Measurements from ENCODE around the gene NFIX.

DNA sequence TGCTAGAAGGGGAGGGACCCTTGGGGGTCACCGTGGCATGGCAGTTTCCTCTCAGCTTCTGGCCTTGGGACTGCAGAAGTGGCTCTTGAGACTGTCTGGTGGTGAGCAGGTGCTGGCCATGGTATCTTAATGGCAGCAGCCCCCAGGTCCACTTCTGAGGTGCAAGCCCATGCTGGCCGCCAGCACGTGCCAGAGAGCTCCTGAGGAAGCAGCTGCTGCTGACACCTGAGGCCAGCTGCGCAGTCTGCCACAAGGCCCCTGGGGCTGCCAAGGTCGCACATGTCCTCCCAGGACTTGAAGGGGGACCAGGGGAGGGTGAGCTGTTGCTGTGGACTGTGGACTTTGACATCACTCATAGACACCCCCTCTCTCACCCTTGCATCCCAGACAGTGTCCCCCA lies 48.0 kb downstream of the NFIX start:
- no peak for TF ChIP-seq EZH2 (IDR thresholded peaks at IDR 0.05; ENCODE audit: borderline replicate concordance, low read depth, low read length, poor library complexity, severe bottlenecking)
- TF ChIP-seq, protein P1, sequence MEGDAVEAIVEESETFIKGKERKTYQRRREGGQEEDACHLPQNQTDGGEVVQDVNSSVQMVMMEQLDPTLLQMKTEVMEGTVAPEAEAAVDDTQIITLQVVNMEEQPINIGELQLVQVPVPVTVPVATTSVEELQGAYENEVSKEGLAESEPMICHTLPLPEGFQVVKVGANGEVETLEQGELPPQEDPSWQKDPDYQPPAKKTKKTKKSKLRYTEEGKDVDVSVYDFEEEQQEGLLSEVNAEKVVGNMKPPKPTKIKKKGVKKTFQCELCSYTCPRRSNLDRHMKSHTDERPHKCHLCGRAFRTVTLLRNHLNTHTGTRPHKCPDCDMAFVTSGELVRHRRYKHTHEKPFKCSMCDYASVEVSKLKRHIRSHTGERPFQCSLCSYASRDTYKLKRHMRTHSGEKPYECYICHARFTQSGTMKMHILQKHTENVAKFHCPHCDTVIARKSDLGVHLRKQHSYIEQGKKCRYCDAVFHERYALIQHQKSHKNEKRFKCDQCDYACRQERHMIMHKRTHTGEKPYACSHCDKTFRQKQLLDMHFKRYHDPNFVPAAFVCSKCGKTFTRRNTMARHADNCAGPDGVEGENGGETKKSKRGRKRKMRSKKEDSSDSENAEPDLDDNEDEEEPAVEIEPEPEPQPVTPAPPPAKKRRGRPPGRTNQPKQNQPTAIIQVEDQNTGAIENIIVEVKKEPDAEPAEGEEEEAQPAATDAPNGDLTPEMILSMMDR (conservative IDR thresholded peaks at IDR 0.05; ENCODE audit: low read depth, low read length): no peak

Data from A673 (cell line).